GM12878 (cell line): Measurements from ENCODE around the gene VMAC. TPM values are rescaled to one million over a fixed set of nuclear protein-coding genes. Genes with fewer than 3 reads are reported as not detected.

ENCODE experiments used
- ATAC-seq: fragments of 200-7000 bp; cut with Tn5 transposase; 3 replicates; pipeline ENCODE4 v1.9.1; 2020; ENCODE audit warnings: mild to moderate bottlenecking, moderate library complexity
- BruUV-seq: library from RNA; stranded (reverse); fragments of 400-500 nt; replicated peaks from 2 replicates; lab custom pipeline; 2021; lab: Mats Ljungman, UMichigan
- CTCF ChIA-PET: fragments of 300-600 bp; sonication (Branson Sonifier 250); formaldehyde crosslinking; extraction: SDS; loops from one replicate; lab custom pipeline; 2021; ENCODE audit warnings: inconsistent platforms; lab: Yijun Ruan, JAX
- POLR2A ChIA-PET: fragments of 350-600 bp; formaldehyde crosslinking; extraction: SDS; loops from one replicate; lab custom pipeline; 2021; ENCODE audit warnings: inconsistent platforms; lab: Charles Lee
- RAD21 ChIA-PET: fragments of 300-600 bp; sonication (Branson Sonifier 250); formaldehyde crosslinking; loops from one replicate; lab custom pipeline; 2023; ENCODE audit warnings: antibody characterized with exemption; ENCODE audit not compliant: unreplicated experiment; lab: Charles Lee
- SMC1A ChIA-PET: fragments of 300-600 bp; sonication (Branson Sonifier 250); formaldehyde crosslinking; loops from one replicate; lab custom pipeline; 2023; ENCODE audit not compliant: unreplicated experiment, uncharacterized antibody; lab: Charles Lee
- DNase-seq: peaks from one replicate; pipeline ENCODE4 v3.0.0-alpha.2; 2011; ENCODE audit warnings: low read depth, low spot score
- FAIRE-seq: peaks from 3 replicates; lab custom pipeline; 2011; peaks lifted over from hg19 to GRCh38; lab: Jason Lieb, UNC
- H2AFZ ChIP-seq: 2 replicates; pipeline ENCODE4 v1.6.0; 2011; ENCODE audit warnings: low read depth, low read length, control low read depth; ENCODE audit not compliant: control insufficient read depth
- H3K27ac ChIP-seq: 2 replicates; pipeline ENCODE4 v1.5.1; 2011; ENCODE audit warnings: control low read depth; ENCODE audit not compliant: control insufficient read depth, insufficient read depth
- H3K27me3 ChIP-seq, 2 experiments: replicated peaks in 1 of 2; 2 replicates each; pipeline versions ENCODE4 v1.6.0 to v1.6.1; 2011; ENCODE audit warnings: low read length in 1 of 2; ENCODE audit not compliant: control insufficient read depth in 2 of 2, insufficient read depth in 2 of 2
- H3K36me3 ChIP-seq, 2 experiments: 2 replicates each; pipeline ENCODE4 v1.5.1; 2011; ENCODE audit warnings: low read length in 1 of 2; ENCODE audit not compliant: control insufficient read depth in 2 of 2, insufficient read depth in 2 of 2
- H3K4me1 ChIP-seq: 2 replicates; pipeline ENCODE4 v1.6.1; 2011; ENCODE audit warnings: mild to moderate bottlenecking, low read length, moderate library complexity, mixed read lengths; ENCODE audit not compliant: control insufficient read depth, insufficient read depth
- H3K4me2 ChIP-seq: 2 replicates; pipeline ENCODE4 v1.6.0; 2011; ENCODE audit warnings: control low read depth; ENCODE audit not compliant: control insufficient read depth, insufficient read depth
- H3K4me3 ChIP-seq: fragments of 200-600 bp; sonication (generic); 2 replicates; pipeline ENCODE4 v1.5.1; 2016
- H3K79me2 ChIP-seq: 2 replicates; pipeline ENCODE4 v1.6.0; 2011; ENCODE audit warnings: low read length; ENCODE audit not compliant: control insufficient read depth, insufficient read depth
- H3K9ac ChIP-seq: 2 replicates; pipeline ENCODE4 v1.8.0; 2011; ENCODE audit warnings: low read length, control low read depth, mixed read lengths; ENCODE audit not compliant: control insufficient read depth, insufficient read depth
- H3K9me3 ChIP-seq: replicated peaks from 3 replicates; pipeline ENCODE4 v1.5.1; 2011; ENCODE audit warnings: mild to moderate bottlenecking, low read length; ENCODE audit not compliant: control insufficient read depth, insufficient read depth
- H4K20me1 ChIP-seq: 2 replicates; pipeline ENCODE4 v1.6.0; 2011; ENCODE audit not compliant: control insufficient read depth, insufficient read depth
- BCL11A ChIP-seq: IDR thresholded peaks from 2 replicates; pipeline ENCODE4 v1.6.1; 2011; ENCODE audit warnings: low read depth, low read length
- BCL3 ChIP-seq: IDR thresholded peaks from 2 replicates; pipeline ENCODE4 v1.6.1; 2011; ENCODE audit warnings: borderline replicate concordance, low read depth, mild to moderate bottlenecking, moderate library complexity, low read length; ENCODE audit not compliant: insufficient read depth, poor library complexity, severe bottlenecking
- CTCF ChIP-seq, 3 experiments: IDR thresholded peaks in 2 of 3; conservative IDR thresholded peaks in 1 of 3; 2 replicates each; pipeline ENCODE4 v1.5.1; 2011; ENCODE audit warnings: low read depth in 3 of 3, low read length in 3 of 3, mild to moderate bottlenecking in 3 of 3, control low read depth in 2 of 3, moderate library complexity in 2 of 3, inconsistent platforms in 1 of 3, mixed read lengths in 1 of 3; ENCODE audit not compliant: control insufficient read depth in 2 of 3, insufficient read depth in 1 of 3; ENCODE audit errors: extremely low read depth in 1 of 3
- EED ChIP-seq: sonication (generic); IDR thresholded peaks from 2 replicates; pipeline ENCODE4 v1.6.1; 2016; ENCODE audit warnings: antibody characterized with exemption, low read depth
- RAD21 ChIP-seq: IDR thresholded peaks from 2 replicates; pipeline ENCODE4 v1.6.1; 2011; ENCODE audit warnings: mild to moderate bottlenecking, low read depth, low read length, moderate library complexity; ENCODE audit not compliant: insufficient read depth
- RUNX3 ChIP-seq: IDR thresholded peaks from 2 replicates; pipeline ENCODE4 v1.6.1; 2012; ENCODE audit warnings: low read length, inconsistent platforms
- SMC3 ChIP-seq: IDR thresholded peaks from 2 replicates; pipeline ENCODE4 v1.6.1; 2011; ENCODE audit warnings: low read length, improper control_type of control experiment, borderline replicate concordance
- ZBED1 ChIP-seq: IDR thresholded peaks from 2 replicates; pipeline ENCODE4 v1.6.1; 2016; ENCODE audit warnings: borderline replicate concordance
- ZBTB33 ChIP-seq: fragments of 450-650 bp; IDR thresholded peaks from 2 replicates; pipeline ENCODE4 v1.6.1; 2017; ENCODE audit warnings: mild to moderate bottlenecking
- ZNF24 ChIP-seq: fragments of 450-650 bp; IDR thresholded peaks from 2 replicates; pipeline ENCODE4 v1.6.1; 2017; ENCODE audit warnings: antibody characterized with exemption, mild to moderate bottlenecking
- ZNF384 ChIP-seq: IDR thresholded peaks from 2 replicates; pipeline ENCODE4 v1.6.1; 2012; ENCODE audit warnings: low read depth, mild to moderate bottlenecking, low read length, improper control_type of control experiment, borderline replicate concordance
- WGBS: methylation state at CpG from one replicate; pipeline ENCODE4 v1.1.6; 2016; ENCODE audit warnings: low lambda C conversion rate; ENCODE audit not compliant: insufficient replicate concordance, insufficient coverage; ENCODE audit errors: missing lambda C conversion rate; 5-methylcytosine and 5-hydroxymethylcytosine counted together
- in situ Hi-C: fragments of 300-500 bp; cut with MboI; formaldehyde crosslinking; loops from 9 replicates; pipeline ENCODE4 v1.14.3; 2018; ENCODE audit warnings: mixed read lengths
- intact Hi-C: fragments of 100-400 bp; cut with micrococcal nuclease; formaldehyde crosslinking; loops from one replicate; pipeline ENCODE4 v1.14.2; 2022; ENCODE audit not compliant: unreplicated experiment
- polyA plus RNA-seq, 11 experiments: library from polyadenylated mRNA; depleted of rRNA in 4 of 11; unstranded in 6 of 11; stranded (reverse) in 5 of 11; fragments of >200 nt; fragmentation: Nextera tagmentation in 4 of 11; fragmentation: Illumina TruSeq in 1 of 11; extraction: Ambion mirVana in 4 of 11; extraction: Trizol in 1 of 11; gene quantifications; 1 replicate in 1 of 11; 2 replicates in 10 of 11; pipeline versions ENCODE4 v1.2.1 to v1.2.3, GENCODE V29; 2011 to 2016; ENCODE audit warnings: inconsistent platforms in 2 of 11, missing spikeins in 2 of 11, low read depth in 1 of 11
- total RNA-seq, 4 experiments: library from RNA; depleted of rRNA in 3 of 4; stranded (reverse); fragments of >200 nt in 3 of 4; fragmentation: Illumina TruSeq in 1 of 4; extraction: Trizol in 1 of 4; gene quantifications; 2 replicates each; pipeline versions ENCODE4 v1.2.1 to v1.2.3, GENCODE V29; 2013 to 2021

VMAC gene
- total and polyA plus RNA-seq, 10 of the 15 experiments (the other 5 are each of a cell fraction or from before 2014, with no cell fraction given) = 0.18 to 6.8 (median 1.8) TPM

GRCh38 chr19:5880196-5880595 is 24.5 kb upstream of the VMAC start (continued):
- TF ChIP-seq CTCF (IDR thresholded peaks at IDR 0.05 in 2 of 3, conservative IDR thresholded peaks at IDR 0.05 in 1 of 3; ENCODE audit: control insufficient read depth in 2 of 3, extremely low read depth in 1 of 3, insufficient read depth in 1 of 3, low read depth in 3 of 3, low read length in 3 of 3) (no peak), RUNX3 (no peak), ZNF384 (no peak), ZBED1 (no peak), ZNF24 (no peak), ZBTB33 (no peak)

- no peak overlapping the region for H3K4me3 ChIP-seq
- ATAC-seq (no peak), FAIRE-seq (no peak), DNase-seq (no peak)
- RAD21 ChIA-PET = no interaction called here
- SMC1A ChIA-PET = no interaction called here
- H3K4me2 ChIP-seq = no peak overlapping the region
- no peaks in the 10 kb centered on the region for H3K9me3 ChIP-seq
- POLR2A ChIA-PET = no interaction called here
- H2AFZ ChIP-seq = no peak overlapping the region
- no TSS peak for BruUV-seq
- H3K4me1 ChIP-seq = no peaks in the 10 kb centered on the region
- intact Hi-C loops = no loop called here
- H3K36me3 ChIP-seq = no peaks in the 10 kb centered on the region
- no peak overlapping the region for H3K9ac ChIP-seq
- H3K27ac ChIP-seq = no peak overlapping the region
- in situ Hi-C loops = no loop called here
- 39% methylated on average over 12 of the region's 15 CpGs for WGBS
- CTCF ChIA-PET = no interaction called here
- H4K20me1 ChIP-seq = no peaks in the 10 kb centered on the region
- no peaks in the 10 kb centered on the region for H3K27me3 ChIP-seq
- H3K79me2 ChIP-seq = no peaks in the 10 kb centered on the region
- no peak for TF ChIP-seq BCL11A
- no peak for TF ChIP-seq RAD21
- no peak for TF ChIP-seq BCL3
- no peak for TF ChIP-seq SMC3
- no peak for TF ChIP-seq EED
These were observed 24.0 kb upstream of the VMAC start for GRCh38 chr19:5880604-5881078.
